Stimulated activated CD4-positive, alpha-beta T cell treated with anti-CD3 and anti-CD28 coated beads, Interleukin-15, amount 100 ng/mL, for 48 hours (primary cell): ENCODE data around the gene CORO2A.
"Not testable (repeated sequence)": the region's sequence is repeated elsewhere in the genome, so short reads cannot be mapped to it uniquely, and the experiment has no call there.

Experiments used
- DNase-seq, 2 donors: peaks; one replicate each; pipeline ENCODE4 v3.0.0-alpha.2; 2020; ENCODE audit warnings: low read depth in 2 of 2

Gene CORO2A

DNA sequence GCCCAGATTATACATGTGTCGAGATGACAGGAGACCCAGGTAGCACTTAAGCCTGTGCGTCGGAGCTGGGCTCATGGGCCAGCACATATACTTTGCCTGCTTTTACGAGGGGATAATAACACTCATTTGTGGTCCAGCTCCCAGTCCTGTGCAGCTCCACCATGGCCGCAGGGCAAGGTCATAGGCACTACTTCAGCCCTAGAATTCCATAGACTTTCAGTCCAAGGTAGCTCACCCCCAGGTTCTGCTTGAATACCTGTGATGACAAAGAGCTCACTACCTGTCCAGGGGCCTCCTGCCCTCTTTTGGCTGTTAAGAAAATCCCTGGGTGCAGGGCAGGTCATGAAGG is 1.7 kb downstream of the CORO2A start:
- DNase-seq = no peak

DNA sequence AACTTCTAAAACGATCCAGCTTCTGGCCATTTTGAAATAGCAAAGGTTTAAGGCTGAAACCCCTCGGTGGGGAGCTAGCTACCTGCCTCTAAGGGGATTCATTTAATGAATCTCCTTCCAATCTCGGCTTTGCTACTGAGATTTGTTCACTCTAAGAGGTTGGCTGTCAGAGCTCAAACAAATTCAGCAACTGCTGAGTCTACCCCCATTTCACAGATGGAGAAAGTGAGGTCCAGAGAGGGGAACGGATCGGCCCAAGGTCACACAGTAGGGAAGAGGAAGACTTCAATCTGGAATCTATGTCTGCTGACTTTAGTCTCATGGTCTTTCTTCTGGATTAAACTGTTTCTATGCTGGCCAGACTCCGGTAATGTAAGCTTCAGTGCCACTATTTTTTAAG is 3.0 kb downstream of the CORO2A start:
- DNase-seq = no peak

DNA sequence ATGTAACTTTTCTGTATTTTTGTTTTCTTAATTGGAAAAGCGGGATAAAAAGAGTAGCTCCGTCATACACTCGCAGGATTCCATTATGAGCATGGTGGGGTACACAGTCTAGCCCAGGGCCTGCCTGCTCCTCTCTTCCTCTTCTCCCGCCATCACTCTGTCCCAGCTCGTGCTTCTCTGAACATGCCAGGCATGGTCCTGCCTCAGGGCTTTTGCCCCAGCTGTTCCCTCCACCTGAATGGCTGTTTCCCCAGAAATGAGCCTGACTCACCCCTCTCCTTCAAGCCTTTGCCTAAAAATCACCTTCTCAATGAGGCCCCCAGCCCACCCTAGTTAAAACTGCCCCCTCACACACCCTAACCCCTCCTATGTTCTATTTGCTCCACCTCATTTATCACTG is 4.5 kb downstream of the CORO2A start:
- DNase-seq = no peak

DNA sequence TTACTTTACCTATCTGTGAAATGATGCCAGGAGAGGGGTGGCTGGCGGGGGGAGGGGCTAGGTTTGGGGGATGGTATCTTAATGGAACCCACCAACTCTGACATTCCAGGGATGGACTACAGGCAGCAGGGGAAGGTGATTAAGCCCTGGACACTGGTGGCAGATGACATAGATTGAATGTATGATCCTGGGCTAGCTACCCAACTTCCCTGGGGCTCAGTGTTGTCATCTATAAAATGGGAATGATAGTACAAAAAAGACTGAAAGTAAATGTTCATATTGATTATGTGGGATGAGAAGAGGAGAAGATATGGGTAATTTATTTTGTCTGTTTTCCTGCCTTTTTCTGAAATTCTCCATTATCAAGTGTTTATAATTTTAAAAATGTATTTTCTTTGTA is 6.2 kb downstream of the CORO2A start:
- no peak for DNase-seq

DNA sequence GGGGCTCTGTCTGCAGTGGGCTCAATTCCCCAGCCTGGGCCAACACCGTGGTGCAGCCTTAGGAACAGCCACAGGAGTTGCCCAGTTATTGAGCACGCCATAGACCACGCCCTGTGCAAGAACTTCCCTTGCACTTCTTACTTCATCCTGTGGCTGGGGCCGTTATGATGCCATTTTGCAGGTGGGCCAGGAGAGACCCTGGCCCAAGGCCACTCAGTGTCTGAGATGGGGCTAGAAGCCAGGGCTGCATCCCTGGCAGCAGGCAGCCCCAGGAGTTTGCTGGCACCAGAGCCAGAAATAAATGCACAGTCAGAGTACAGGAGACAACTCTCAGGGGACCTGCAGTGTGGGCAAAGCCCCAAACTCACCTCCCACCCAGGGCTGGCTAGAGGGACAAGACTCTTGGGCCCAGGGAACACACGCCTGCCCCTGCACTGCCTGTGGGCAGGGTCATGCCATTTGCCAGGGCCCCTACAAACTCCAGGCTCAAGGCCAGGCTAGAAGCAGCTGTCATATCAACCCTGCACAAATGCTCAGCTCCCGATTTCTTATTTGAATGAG is 6.7 kb downstream of the CORO2A start:
- DNase-seq = no peak

DNA sequence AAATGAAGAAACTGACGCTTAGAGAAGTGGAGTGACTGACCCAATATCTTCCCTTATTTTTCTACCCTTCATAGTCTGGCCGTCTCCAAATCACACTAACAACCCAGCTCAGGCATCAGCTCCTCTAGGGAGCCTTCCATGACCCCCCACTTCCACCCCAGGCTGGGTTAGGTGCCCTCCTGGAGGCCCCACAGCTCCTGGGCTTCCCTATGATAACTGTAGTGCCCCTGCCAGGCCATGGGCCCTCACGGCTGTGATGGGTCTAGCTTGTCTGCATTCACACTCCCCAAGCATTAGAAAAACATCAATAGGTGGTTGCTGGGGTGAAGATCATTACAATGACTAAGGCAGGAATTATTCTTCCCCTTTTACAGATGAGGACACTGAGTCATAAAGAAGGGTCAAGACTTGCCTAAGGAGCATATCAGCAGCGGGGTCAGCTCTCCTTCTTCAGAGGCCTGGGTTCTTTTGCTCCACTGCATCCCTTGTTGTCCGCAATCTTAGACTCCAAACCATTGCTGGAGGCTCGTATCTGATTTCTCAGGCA is 7.3 kb downstream of the CORO2A start:
- DNase-seq = no peak

DNA sequence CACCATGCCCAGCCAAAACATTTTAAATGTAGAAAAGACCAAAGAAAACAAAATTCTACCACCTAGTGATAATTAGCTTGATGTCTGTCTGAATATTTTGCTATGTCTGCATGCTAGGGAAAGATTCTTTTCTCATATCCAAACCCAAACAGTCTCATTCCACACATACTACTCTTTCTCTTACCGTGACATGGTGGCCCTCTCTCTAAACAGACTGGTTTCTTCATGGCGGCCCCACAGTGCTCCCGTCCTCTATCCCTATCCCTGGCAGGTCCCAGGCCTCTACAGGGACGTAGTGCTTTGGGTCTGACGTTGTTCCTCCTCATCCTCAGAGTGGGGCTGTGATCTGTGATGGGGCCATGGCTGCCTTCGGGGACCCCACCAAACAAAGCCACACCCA is 8.1 kb downstream of the CORO2A start:
- DNase-seq = no peak

DNA sequence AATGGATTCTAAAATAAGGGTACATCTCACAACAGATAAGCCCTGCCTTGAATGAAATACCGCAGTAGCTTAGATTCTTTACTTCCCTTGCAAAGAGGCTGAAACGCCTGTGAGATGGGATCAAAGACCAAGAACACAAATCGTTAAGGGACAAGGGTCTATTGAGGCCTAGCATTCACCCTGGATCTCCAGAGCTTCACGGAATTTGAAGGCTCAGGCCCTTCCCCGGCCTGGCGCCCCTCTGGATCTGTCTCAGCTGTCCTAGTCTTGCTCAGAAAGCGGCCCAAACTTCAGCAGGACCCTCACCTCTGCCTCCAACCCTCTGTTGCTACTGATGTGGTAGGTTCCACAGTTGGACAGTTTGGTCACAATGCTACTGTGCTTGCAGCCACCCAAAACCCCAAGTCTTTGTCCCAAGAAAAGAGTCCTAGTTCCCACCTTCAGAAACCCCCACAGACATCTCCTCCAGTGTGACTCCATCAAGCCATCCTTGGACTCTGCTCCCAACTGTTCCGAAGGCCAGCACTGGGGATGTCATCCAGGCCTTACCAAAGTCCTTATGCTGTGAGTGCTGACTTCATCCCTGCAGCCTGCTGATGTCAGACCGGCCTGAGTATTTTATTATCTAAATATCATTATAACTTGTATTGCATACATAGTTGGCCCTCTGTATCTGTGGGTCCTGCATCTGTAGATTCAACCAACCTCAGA is 9.4 kb downstream of the CORO2A start:
- DNase-seq = no peak

DNA sequence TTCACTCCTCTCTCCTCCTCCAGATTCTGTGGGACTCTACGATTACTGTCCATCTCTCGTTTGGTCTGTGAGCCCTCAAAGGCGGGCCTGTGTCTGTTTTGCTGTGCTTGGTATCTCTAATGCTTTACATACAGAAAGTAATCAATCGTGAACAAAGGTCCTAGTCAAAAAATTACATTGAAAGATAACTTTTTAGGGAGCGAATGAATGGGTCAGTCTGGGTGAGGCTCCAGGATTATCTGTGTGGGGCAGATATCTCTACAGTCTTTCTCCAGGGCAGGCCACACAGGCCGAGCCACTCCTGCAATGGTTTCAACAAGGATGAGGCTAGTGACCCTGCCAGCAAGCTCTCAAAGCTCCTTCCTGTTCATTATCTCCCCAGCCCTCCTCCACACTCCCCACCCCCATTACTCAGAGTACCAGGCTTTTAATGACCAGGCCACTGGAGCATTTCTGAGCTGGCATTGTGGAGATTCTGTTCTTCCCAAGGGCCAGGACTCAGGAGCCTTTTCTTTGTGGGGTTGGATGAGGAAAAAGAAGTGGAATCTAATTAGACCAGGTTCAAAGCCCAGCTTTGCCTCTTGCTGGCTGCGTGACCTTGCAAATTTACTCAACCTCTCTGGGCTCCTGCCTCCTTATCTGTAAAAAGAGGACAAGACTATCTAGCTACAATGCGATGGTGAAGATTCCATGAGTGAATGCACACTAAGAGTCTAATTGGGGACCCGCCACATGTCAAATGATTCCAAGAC is 10.2 kb downstream of the CORO2A start:
- DNase-seq = no peak

DNA sequence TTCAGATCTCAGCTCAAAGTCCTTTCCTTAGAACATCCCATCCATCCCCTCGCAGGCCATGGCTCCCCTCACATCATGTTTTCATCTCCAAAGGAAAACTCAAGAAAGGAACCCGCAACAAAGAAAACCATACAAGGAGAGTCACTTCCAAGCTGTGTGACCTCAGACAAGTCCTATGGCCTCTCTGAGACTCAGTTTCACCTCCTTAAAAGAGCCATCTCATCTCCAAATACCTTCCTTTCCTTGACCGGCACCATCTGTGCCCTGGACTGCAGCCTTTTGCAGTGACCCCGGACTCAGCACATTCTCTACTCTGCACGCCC is 10.7 kb downstream of the CORO2A start:
- DNase-seq = no peak

DNA sequence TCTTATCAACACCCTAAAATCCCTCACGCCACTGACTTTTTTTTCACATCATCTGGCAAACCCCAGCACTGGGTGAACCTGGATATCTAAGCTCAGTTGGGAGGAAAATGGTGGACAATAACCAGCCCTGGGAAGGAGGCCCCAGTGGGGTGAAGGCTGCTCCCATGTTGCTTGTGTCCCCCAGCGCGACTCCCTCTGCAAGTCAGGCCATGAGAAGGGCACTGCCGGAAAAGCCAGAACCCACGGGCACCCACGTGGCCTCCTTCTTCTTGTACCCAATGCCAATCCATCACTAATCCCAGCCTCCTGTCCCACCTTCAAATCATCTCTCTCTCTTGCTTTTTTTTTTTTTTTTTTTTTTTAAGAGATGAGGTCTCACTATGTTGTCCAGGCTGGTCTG is 11.4 kb downstream of the CORO2A start:
- DNase-seq = no peak

DNA sequence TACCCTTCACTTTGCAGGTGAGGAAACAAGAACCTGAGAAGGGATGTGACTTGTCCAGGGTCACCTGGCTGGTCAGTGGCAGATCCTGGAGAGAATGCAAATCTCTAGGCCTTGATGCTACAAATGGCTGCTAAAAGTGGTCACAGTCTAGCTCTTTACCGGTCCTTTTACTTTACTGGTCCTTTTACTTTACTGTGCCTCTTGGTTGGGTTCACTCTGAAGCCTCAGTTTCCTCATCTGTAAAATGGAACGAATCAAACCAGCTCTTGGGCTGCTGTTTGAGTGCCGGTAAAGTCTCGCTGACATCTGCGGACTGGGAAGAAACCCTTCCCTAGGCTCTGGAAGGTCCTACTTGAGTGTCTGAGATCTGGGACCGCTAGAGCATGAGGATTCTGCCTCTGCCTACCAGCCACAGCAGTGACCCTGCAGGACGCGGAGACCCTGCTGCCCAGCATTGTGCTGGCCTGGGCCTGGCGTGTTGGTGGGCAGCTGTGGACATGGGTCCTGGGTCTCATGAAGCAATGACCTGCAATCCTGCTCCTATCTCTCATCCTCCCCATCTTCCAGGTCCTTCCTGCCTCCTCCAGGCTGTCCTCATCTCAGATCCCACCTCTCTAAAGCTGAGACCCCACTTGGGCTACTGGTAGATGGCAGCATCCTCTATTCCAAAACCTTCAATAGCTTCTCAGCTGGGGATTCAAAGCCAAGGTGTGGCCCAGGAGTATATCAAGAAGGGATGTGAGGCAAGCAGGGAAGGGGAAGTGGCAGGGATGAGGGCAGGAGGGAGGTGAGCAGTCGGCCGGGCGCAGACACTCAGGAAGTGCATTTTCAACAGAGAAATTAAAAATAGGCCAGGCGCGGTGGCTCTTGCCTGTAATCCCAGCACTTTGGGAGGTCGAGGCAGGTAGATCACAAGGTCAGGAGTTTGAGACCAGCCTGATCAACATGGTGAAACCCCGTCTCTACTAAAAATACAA is 13.3 kb downstream of the CORO2A start:
- DNase-seq = no peak

DNA sequence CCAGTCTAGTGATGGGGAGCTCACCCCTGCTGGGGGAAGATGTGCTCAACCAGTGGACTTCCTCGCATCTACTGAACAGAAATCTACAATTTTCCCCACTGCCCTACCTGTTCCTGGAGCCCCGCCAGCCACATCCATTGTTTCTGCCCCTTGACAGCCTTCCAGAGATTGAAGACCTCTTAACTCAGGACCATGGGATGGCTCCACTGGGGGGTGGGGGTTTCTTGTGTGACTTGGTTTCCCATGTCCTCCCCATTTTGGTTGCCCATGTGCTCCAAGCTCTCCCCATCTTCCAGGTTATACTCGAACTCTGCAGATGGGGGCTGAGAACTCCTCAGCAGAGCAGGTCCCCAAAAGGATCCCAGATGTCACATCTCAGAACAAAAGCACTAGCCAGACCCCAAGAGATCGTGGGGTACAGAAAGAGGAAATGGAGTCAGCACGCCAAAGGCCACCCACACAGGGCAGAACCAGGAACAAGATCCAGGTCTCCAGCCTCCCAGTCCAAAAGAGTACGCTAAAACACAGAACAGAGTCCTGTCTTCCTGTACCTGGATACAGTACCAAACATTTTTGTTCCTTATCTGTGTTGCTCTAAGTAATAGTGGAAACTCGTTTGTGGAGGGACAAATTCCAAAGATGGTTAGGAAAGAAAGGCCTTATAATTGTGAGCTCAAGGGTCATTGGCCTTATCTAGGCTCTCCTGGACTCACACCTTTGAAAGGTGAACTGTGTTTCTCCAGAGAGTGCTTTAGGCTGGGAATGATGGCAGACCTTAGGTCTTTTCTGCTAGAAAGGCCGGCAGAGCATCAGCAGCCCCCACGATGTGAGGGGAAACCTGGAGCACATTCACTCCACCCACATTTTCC is 15.8 kb downstream of the CORO2A start:
- no peak for DNase-seq

DNA sequence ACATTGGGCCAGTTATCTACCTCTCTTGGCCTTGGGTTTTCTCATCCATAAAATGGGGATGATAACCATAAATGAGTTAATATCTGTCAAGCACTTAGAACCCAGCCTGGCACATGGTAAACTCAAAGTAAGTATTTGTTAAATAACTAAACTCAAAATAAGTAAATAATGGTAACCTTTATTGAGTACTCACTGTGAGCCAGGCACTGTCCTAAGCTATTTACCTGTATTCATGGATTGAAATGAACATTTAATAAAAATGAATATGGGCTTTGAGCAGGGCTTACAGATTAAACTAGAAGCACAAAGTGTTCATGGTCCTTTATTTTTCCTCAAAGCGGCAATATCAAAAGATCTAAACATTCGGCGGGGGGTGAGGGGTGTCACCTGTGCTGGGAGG is 16.7 kb downstream of the CORO2A start:
- no peak for DNase-seq

DNA sequence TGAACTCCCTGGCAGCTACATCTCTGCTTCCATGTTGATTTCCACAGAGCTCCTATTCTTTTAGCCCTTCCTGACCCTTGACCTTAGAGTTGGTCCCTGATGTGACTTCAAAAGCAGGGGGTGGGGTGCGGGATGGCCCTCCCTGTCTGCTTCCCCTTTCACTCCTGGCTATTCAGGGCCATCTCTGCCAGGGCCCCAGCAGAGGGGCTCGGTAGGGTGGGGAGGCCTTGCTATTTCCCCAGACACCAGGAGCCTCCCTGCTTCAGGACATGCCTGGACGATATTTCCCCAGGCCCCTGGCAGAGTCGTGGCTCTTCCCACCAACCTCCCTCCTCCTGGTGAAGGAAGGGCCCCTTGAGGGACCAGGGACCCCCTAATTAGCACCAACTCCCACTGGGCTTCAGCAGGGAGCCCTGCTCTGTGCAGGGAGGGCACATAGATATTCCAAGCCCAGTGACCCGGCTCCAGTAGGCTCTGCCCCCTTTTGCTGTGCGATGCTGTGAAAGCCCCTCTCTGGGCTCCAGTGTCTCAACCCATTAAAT is 17.3 kb downstream of the CORO2A start:
- no peak for DNase-seq

DNA sequence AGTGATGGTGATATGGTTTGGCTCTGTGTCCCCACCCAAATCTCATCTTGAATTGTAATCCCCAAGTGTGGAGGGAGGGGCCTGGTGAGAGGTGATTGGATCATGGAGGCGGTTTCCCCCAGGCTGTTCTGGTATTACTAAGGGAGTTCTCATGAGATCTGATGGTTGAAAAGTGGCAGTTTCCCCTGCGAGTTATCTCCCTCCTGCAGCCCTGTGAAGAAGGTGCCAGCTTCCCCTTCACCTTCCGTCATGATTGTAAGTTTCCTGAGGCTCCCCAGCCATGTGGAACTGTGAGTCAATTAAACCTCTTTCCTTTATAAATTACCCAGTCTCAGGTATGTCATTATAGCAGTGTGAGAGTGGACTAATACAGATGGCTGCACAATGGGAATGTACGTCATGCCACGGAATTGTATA is 17.9 kb downstream of the CORO2A start:
- not testable (repeated sequence) for DNase-seq

DNA sequence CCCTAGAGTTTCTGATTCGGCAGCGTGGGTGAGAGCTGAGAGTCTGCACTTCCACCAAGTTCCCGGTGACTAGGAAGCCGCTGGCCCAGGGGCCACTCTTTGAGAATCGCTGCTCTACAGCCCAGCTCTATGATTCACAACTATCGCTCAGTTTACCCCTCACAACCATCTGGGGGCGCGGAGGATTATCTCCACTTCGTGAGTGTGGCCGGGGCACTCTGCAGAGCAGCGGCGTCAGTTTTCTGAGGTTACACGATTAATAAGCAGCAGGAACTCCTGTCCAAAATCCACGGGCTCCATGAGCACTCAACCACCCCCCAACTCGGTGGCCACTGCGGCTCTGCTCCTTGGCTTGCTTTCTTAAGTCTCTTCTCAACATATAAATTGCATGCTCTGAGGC is 19.3 kb downstream of the CORO2A start:
- DNase-seq = no peak

DNA sequence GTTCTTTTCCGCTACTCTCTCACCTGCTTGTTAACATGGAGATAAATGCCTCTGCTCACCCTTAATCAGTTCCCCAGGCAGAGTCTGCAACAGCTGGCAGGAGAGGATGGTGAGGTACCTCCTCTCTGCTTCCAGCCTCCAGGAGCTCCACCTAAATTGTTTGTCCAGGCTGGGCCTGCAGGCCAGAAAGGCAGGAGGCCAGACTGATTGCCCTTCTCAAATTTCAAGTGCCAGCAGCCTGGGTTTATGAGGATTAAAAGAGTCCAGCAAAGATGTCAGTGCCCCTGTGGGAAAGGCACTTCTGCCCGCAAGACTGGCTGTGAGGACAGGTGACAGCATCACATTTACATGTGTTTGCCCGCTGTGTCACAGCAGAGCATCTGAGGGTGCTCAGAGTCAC is 19.8 kb downstream of the CORO2A start:
- no peak for DNase-seq

DNA sequence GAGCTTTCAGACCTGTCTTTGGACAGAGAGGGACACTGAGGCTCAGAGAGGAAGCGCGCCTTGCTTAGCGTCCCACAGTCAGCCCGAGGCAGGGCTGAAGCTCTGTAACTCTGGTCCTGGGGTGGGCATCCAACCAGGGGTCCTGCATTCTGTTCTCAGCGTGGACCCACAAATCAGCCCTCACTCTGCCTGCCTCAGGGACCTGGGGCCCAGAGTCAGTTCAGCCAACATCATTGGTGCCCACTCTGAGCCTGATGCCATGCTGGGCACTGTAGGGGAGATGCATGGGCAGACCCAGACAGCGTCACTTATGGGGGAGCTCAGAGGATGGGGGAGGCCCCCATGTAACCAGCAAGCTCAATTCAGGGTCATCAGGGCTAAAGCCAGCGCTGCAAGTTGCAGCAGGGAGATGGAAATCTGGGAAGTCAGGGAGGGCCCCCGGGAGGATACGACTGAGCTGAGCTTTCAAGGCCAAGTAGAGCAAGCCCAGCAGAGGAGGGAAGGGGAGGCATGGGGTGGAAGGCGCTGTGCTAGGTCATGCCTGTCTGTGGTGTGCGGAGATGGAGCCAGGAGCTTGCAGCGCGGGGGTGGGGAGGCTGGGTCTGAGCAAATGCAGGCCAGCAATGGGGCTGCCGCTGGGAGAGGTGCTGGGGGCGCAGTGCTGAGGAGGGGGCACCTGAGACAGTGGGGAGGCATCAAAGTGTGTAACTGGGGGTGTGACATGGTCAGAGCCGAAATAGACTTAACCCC is 21.1 kb downstream of the CORO2A start:
- DNase-seq = no peak

DNA sequence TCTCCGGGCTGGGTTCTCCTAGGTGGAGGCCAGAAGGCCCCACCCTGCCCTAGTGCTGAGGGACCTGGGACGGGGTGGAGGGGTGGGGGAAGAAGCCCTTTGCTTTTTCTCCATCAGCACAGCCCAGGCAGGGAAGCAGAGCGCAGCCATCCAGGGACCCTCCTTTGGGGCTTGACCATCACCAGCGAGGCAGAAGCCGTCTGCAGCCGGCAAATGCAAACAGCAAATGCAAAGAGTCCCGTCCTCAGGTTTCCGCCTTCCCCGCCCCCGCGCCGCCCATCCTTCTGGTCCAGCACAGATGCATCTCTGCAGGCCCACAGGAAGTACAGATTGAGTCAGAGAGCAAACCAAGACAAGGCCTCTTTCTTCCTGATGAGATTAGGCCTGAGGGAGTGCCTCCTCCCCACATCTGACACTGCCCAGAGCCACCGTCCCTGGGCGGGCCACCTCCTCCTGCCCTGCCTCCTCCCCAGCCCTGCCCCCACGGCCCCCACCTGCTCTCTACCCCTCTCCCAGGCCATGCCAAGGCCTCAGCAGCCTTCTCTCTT is 23.4 kb downstream of the CORO2A start:
- DNase-seq = peak in 1 of 2 donors; percentile 25
